Effector memory CD4-positive, alpha-beta T cell (primary cell): ENCODE results near the gene TRPM3.

Source experiments
- DNase-seq, 3 donors: peaks; one replicate each; pipeline ENCODE4 v3.0.0-alpha.2; 2020
- H3K27ac ChIP-seq: 2 replicates; pipeline ENCODE4 v1.7.0; 2013; ENCODE audit warnings: mild to moderate bottlenecking, low read length, moderate library complexity; ENCODE audit not compliant: insufficient read depth, poor library complexity, severe bottlenecking
- H3K27me3 ChIP-seq: replicated peaks from 2 replicates; pipeline ENCODE4 v1.7.0; 2013; ENCODE audit warnings: mild to moderate bottlenecking, low read length; ENCODE audit not compliant: insufficient read depth, control insufficient read depth, poor library complexity, severe bottlenecking
- H3K36me3 ChIP-seq: 2 replicates; pipeline ENCODE4 v1.7.0; 2013; ENCODE audit warnings: mild to moderate bottlenecking, low read length, moderate library complexity; ENCODE audit not compliant: control insufficient read depth, insufficient read depth
- H3K4me1 ChIP-seq: 2 replicates; pipeline ENCODE4 v1.7.0; 2013; ENCODE audit warnings: low read length, mild to moderate bottlenecking; ENCODE audit not compliant: control insufficient read depth, insufficient read depth, poor library complexity, severe bottlenecking
- H3K4me3 ChIP-seq: 2 replicates; pipeline ENCODE4 v1.7.0; 2013; ENCODE audit warnings: low read length, low read depth, mild to moderate bottlenecking; ENCODE audit not compliant: insufficient read depth, poor library complexity, severe bottlenecking
- H3K9me3 ChIP-seq: 2 replicates; pipeline ENCODE4 v1.7.0; 2013; ENCODE audit warnings: mild to moderate bottlenecking, low read length, moderate library complexity; ENCODE audit not compliant: control insufficient read depth

Gene TRPM3

GRCh38 chr9:71108937-71109336, 12.5 kb downstream of the TRPM3 start:
- no peak overlapping the region for H3K4me3 ChIP-seq
- H3K4me1 ChIP-seq, result no peaks in the 10 kb centered on the region
- H3K36me3 ChIP-seq, result no peaks in the 10 kb centered on the region
- H3K9me3 ChIP-seq, result no peaks in the 10 kb centered on the region
- H3K27ac ChIP-seq, result no peak overlapping the region
- no peaks in the 10 kb centered on the region for H3K27me3 ChIP-seq
- no peak for DNase-seq

- H3K4me1 ChIP-seq, result no peaks in the 10 kb centered on the region
- no peaks in the 10 kb centered on the region for H3K9me3 ChIP-seq
- H3K27me3 ChIP-seq, result no peaks in the 10 kb centered on the region
- H3K27ac ChIP-seq, result no peak overlapping the region
- no peak overlapping the region for H3K4me3 ChIP-seq
- H3K36me3 ChIP-seq, result no peaks in the 10 kb centered on the region
- DNase-seq, result no peak
Measured at GRCh38 chr9:71106992-71107391, 14.4 kb downstream of the TRPM3 start.

GRCh38 chr9:71105192-71105591, 16.2 kb downstream of the TRPM3 start:
- H3K4me3 ChIP-seq, result no peak overlapping the region
- no peak for DNase-seq
- no peaks in the 10 kb centered on the region for H3K27me3 ChIP-seq
- no peak overlapping the region for H3K27ac ChIP-seq
- H3K36me3 ChIP-seq, result no peaks in the 10 kb centered on the region
- H3K4me1 ChIP-seq, result no peaks in the 10 kb centered on the region
- no peaks in the 10 kb centered on the region for H3K9me3 ChIP-seq

- Histone ChIP-seq H3K4me3 (no peak overlapping the region), H3K9me3 (no peaks in the 10 kb centered on the region), H3K4me1 (no peaks in the 10 kb centered on the region), H3K27me3 (no peaks in the 10 kb centered on the region), H3K27ac (no peak overlapping the region), H3K36me3 (no peaks in the 10 kb centered on the region)
- no peak for DNase-seq
Measured at GRCh38 chr9:71098801-71099200, 22.6 kb downstream of the TRPM3 start.

- Histone ChIP-seq H3K27me3 (no peaks in the 10 kb centered on the region), H3K4me1 (no peaks in the 10 kb centered on the region), H3K4me3 (no peak overlapping the region), H3K27ac (no peak overlapping the region), H3K36me3 (no peaks in the 10 kb centered on the region), H3K9me3 (no peaks in the 10 kb centered on the region)
- no peak for DNase-seq
Measured at GRCh38 chr9:71097671-71098070, 23.8 kb downstream of the TRPM3 start.

GRCh38 chr9:71096421-71097108, 24.9 kb downstream of the TRPM3 start:
- no peaks in the 10 kb centered on the region for H3K36me3 ChIP-seq

GRCh38 chr9:71094708-71095251, 26.6 kb downstream of the TRPM3 start:
- H3K27ac ChIP-seq, result no peak overlapping the region
- no peaks in the 10 kb centered on the region for H3K9me3 ChIP-seq
- H3K27me3 ChIP-seq, result no peaks in the 10 kb centered on the region
- no peaks in the 10 kb centered on the region for H3K4me1 ChIP-seq
- no peak overlapping the region for H3K4me3 ChIP-seq
- DNase-seq, result no peak
- H3K36me3 ChIP-seq, result no peaks in the 10 kb centered on the region

More at GRCh38 chr9:71096421-71097108, 24.9 kb downstream of the TRPM3 start:
- no peak for DNase-seq
- Histone ChIP-seq H3K4me1 (no peaks in the 10 kb centered on the region), H3K27ac (no peak overlapping the region), H3K27me3 (no peaks in the 10 kb centered on the region), H3K4me3 (no peak overlapping the region), H3K9me3 (no peaks in the 10 kb centered on the region)

GRCh38 chr9:71090896-71091295, 30.5 kb downstream of the TRPM3 start:
- no peak overlapping the region for H3K4me3 ChIP-seq
- H3K9me3 ChIP-seq, result no peaks in the 10 kb centered on the region
- H3K27ac ChIP-seq, result no peak overlapping the region
- H3K36me3 ChIP-seq, result no peaks in the 10 kb centered on the region
- H3K4me1 ChIP-seq, result no peaks in the 10 kb centered on the region
- DNase-seq, result no peak
- H3K27me3 ChIP-seq, result no peaks in the 10 kb centered on the region

- Histone ChIP-seq H3K27ac (no peak overlapping the region), H3K36me3 (no peaks in the 10 kb centered on the region), H3K27me3 (no peaks in the 10 kb centered on the region), H3K9me3 (no peaks in the 10 kb centered on the region), H3K4me1 (no peaks in the 10 kb centered on the region), H3K4me3 (no peak overlapping the region)
- no peak for DNase-seq
Measured at GRCh38 chr9:71079451-71079850, 42.0 kb downstream of the TRPM3 start.

GRCh38 chr9:71076096-71076495, 45.3 kb downstream of the TRPM3 start:
- no peak overlapping the region for H3K27ac ChIP-seq
- no peaks in the 10 kb centered on the region for H3K4me1 ChIP-seq
- no peaks in the 10 kb centered on the region for H3K9me3 ChIP-seq
- DNase-seq, result no peak
- H3K27me3 ChIP-seq, result no peaks in the 10 kb centered on the region
- H3K36me3 ChIP-seq, result no peaks in the 10 kb centered on the region
- H3K4me3 ChIP-seq, result no peak overlapping the region
